Stimulated activated effector memory CD8-positive, alpha-beta T cell treated with anti-CD3 and anti-CD28 coated beads, Interleukin-12 subunit alpha, Interleukin-12 subunit beta, amount 100 ng/mL, for 72 hours (primary cell): Measurements from ENCODE around the gene DHX29.

Source experiments
- ATAC-seq: fragments of 150-1000 bp; cut with Tn5 transposase; 2 replicates; pipeline ENCODE4 v1.10.0; 2021
- DNase-seq, 2 donors: peaks; one replicate each; pipeline ENCODE4 v3.0.0; 2021 to 2022; ENCODE audit warnings: low spot score in 2 of 2
- H3K27ac Mint-ChIP-seq: one replicate; pipeline ENCODE4 v1.8.0; 2022; ENCODE audit warnings: mild to moderate bottlenecking, mixed read lengths
- H3K36me3 Mint-ChIP-seq: one replicate; pipeline ENCODE4 v1.8.0; 2022; ENCODE audit warnings: mild to moderate bottlenecking, mixed read lengths
- H3K4me1 Mint-ChIP-seq: one replicate; pipeline ENCODE4 v1.8.0; 2022; ENCODE audit warnings: mixed read lengths
- H3K4me3 Mint-ChIP-seq: one replicate; pipeline ENCODE4 v1.8.0; 2022; ENCODE audit warnings: mild to moderate bottlenecking, mixed read lengths
- H3K9me3 Mint-ChIP-seq: one replicate; pipeline ENCODE4 v1.8.0; 2022; ENCODE audit warnings: mixed read lengths

Gene DHX29

DNA sequence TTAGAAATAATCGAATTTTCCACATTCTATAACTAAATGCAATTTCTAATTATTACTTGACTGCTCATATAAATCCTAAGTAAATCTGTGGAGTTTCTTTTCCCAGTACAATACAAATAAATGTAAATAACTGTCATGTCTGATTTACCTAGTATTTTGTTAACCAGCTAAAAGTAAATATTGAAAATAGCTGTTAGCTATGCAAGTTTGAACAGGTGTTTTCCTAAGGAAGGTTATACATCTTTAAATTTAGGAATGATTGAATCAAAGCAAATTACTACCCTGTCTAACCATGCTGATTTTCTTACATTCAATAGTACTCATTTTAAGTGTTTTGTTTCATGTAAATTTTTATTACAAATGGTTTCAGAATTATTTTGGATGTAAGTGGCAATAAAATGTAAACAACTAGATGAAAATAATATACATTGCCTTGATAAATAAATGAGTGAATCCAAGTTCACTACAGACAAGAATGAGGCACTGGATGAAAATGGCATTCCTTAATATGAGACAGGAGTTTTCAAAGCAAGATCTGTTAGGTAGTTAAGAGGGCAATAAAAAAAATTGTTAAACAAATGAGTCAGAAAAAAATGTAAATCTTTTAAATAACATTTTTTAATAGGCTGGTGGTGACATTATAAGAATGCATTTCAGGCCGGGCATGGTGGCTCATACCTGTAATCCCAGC is 96.2 kb downstream of the DHX29 start:
- DNase-seq (no peak), ATAC-seq (no peak)
- Mint-ChIP-seq H3K9me3 (no peaks in the 10 kb centered on the region), H3K4me3 (no peak overlapping the region), H3K4me1 (no peaks in the 10 kb centered on the region), H3K27ac (no peak overlapping the region), H3K36me3 (no peaks in the 10 kb centered on the region)
